ENCODE measurements around the gene CDH4. TPM values are rescaled to one million over a fixed set of nuclear protein-coding genes. Genes with fewer than 3 reads are reported as not detected.

The CDH4 gene
- total and polyA plus RNA-seq, 2 donors (not counting 3 experiments of a cell fraction or from before 2014, with no cell fraction given): 0.17 to 0.51 TPM

- BruUV-seq (replicated peaks): no TSS peak
- Histone ChIP-seq H3K4me3 (replicated peaks in 1 of 3; ENCODE audit: insufficient read depth in 1 of 3, low read depth in 1 of 3, low read length in 3 of 3) (no peak overlapping the region), H3K36me3 (ENCODE audit: control insufficient read depth in 2 of 2, extremely low read depth in 1 of 2, insufficient read depth in 2 of 2, low read length in 2 of 2) (no peaks in the 10 kb centered on the region), H3K4me1 (ENCODE audit: control insufficient read depth, extremely low read depth, insufficient read depth, low read length) (no peaks in the 10 kb centered on the region), H2AFZ (ENCODE audit: low read depth, low read length) (no peak overlapping the region), H3K9me3 (replicated peaks; ENCODE audit: control insufficient read depth, insufficient read depth, low read length) (peaks cover 4% of the 10 kb centered on the region), H3K27me3 (ENCODE audit: control insufficient read depth in 2 of 2, insufficient read depth in 2 of 2, low read length in 2 of 2) (no peaks in the 10 kb centered on the region), H3K79me2 (ENCODE audit: control insufficient read depth, insufficient read depth, low read length) (no peaks in the 10 kb centered on the region), H4K20me1 (replicated peaks; ENCODE audit: control insufficient read depth, extremely low read depth, insufficient read depth, low read length) (no peaks in the 10 kb centered on the region), H3K27ac (ENCODE audit: insufficient read depth, low read depth, low read length) (no peak overlapping the region), H3K4me2 (ENCODE audit: insufficient read depth, low read length) (no peak overlapping the region), H3K9ac (replicated peaks; ENCODE audit: extremely low read depth, insufficient read depth, low read length) (no peak overlapping the region), H3K9me1 (replicated peaks; ENCODE audit: control insufficient read depth, extremely low read depth, insufficient read depth, low read length) (no peaks in the 10 kb centered on the region)
- TF ChIP-seq JUN (IDR thresholded peaks at IDR 0.05; ENCODE audit: borderline replicate concordance, insufficient read depth, insufficient read length, low read depth) (no peak), POLR2AphosphoS5 (IDR thresholded peaks at IDR 0.05; ENCODE audit: insufficient read depth, low read depth, low read length) (no peak), MYC (IDR thresholded peaks at IDR 0.05; ENCODE audit: low read depth, low read length) (no peak), POLR2A (IDR thresholded peaks at IDR 0.05; ENCODE audit: low read depth, low read length) (no peak)
- dilution Hi-C loops (cut with MboI; ENCODE audit: extremely low pct_ligation_motif_present, low sequenced_read_pairs) (no loop called here), intact Hi-C loops (cut with micrococcal nuclease) (no loop called here)
- DNase-seq (ENCODE audit: low read depth, low spot score) (no peak), FAIRE-seq (no peak)
- ChIA-PET POLR2A (no interaction called here), CTCF (no interaction called here)
Observed at GRCh38 chr20:61316346-61316745, 64.3 kb downstream of the CDH4 start.

- H3K4me2 ChIP-seq (ENCODE audit: insufficient read depth, low read length): no peak overlapping the region
- no peak overlapping the region for H3K9ac ChIP-seq (replicated peaks; ENCODE audit: extremely low read depth, insufficient read depth, low read length)
- H3K36me3 ChIP-seq (ENCODE audit: control insufficient read depth in 2 of 2, extremely low read depth in 1 of 2, insufficient read depth in 2 of 2, low read length in 2 of 2): no peaks in the 10 kb centered on the region
- no peaks in the 10 kb centered on the region for H3K79me2 ChIP-seq (ENCODE audit: control insufficient read depth, insufficient read depth, low read length)
- H3K4me3 ChIP-seq (replicated peaks in 1 of 3; ENCODE audit: insufficient read depth in 1 of 3, low read depth in 1 of 3, low read length in 3 of 3): no peak overlapping the region
- no peak overlapping the region for H2AFZ ChIP-seq (ENCODE audit: low read depth, low read length)
- no peak for FAIRE-seq
- no peaks in the 10 kb centered on the region for H3K27me3 ChIP-seq (ENCODE audit: control insufficient read depth in 2 of 2, insufficient read depth in 2 of 2, low read length in 2 of 2)
- dilution Hi-C loops (cut with MboI; ENCODE audit: extremely low pct_ligation_motif_present, low sequenced_read_pairs): no loop called here
- peaks cover 4% of the 10 kb centered on the region for H3K9me3 ChIP-seq (replicated peaks; ENCODE audit: control insufficient read depth, insufficient read depth, low read length)
- CTCF ChIA-PET: no interaction called here
- intact Hi-C loops (cut with micrococcal nuclease): no loop called here
- no peaks in the 10 kb centered on the region for H3K9me1 ChIP-seq (replicated peaks; ENCODE audit: control insufficient read depth, extremely low read depth, insufficient read depth, low read length)
- no peak for DNase-seq (ENCODE audit: low read depth, low spot score)
- no peaks in the 10 kb centered on the region for H4K20me1 ChIP-seq (replicated peaks; ENCODE audit: control insufficient read depth, extremely low read depth, insufficient read depth, low read length)
- no peak for TF ChIP-seq MYC (IDR thresholded peaks at IDR 0.05; ENCODE audit: low read depth, low read length)
- no peak for TF ChIP-seq POLR2A (IDR thresholded peaks at IDR 0.05; ENCODE audit: low read depth, low read length)
- no peak for TF ChIP-seq FOS (IDR thresholded peaks at IDR 0.05; ENCODE audit: borderline replicate concordance, insufficient read depth, low read length)
- BruUV-seq (replicated peaks): no TSS peak
- H3K27ac ChIP-seq (ENCODE audit: insufficient read depth, low read depth, low read length): no peak overlapping the region
- no peaks in the 10 kb centered on the region for H3K4me1 ChIP-seq (ENCODE audit: control insufficient read depth, extremely low read depth, insufficient read depth, low read length)
- POLR2A ChIA-PET: no interaction called here
Observed at GRCh38 chr20:61317966-61318530, 66.0 kb downstream of the CDH4 start.

All from endothelial cell of umbilical vein (primary cell).